ENCODE measurements around the gene SPEN. TPM values are rescaled to one million over a fixed set of nuclear protein-coding genes. Genes with fewer than 3 reads are reported as not detected.

SPEN gene
- total and polyA plus RNA-seq, 10 of the 15 experiments (the other 5 are each of a cell fraction or from before 2014, with no cell fraction given), result 5.2 to 58.7 (median 20.1) TPM

DNA sequence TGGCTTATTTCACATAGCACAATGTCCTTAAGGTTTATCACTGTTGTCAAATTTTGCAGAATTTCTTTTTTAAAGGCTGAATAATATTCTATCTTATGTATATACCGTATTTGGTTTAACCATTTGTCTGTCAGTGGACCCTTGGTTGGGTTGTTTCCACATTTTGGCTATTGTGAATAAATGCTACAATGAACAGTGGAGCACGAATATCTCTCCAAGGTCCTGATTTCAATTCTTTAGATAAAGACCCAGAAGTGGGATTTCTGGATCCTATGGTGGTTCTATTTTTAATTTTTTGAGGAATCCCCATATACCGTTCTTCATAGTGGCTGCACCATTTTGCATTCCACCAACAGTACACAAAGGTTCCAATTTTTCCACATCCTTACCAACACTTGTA is 134.2 kb downstream of the SPEN start:
- Histone ChIP-seq H2AFZ (ENCODE audit: control insufficient read depth, low read depth, low read length) (no peak overlapping the region), H3K9ac (ENCODE audit: control insufficient read depth, insufficient read depth, low read length) (no peak overlapping the region), H3K4me3 (no peak overlapping the region), H3K27me3 (replicated peaks in 1 of 2; ENCODE audit: control insufficient read depth in 2 of 2, insufficient read depth in 2 of 2, low read length in 1 of 2) (no peaks in the 10 kb centered on the region), H3K4me1 (ENCODE audit: control insufficient read depth, insufficient read depth, low read length) (peaks cover under 1% of the 10 kb centered on the region), H4K20me1 (ENCODE audit: control insufficient read depth, insufficient read depth) (no peaks in the 10 kb centered on the region), H3K36me3 (ENCODE audit: control insufficient read depth in 2 of 2, insufficient read depth in 2 of 2, low read length in 1 of 2) (no peaks in the 10 kb centered on the region), H3K9me3 (replicated peaks; ENCODE audit: control insufficient read depth, insufficient read depth, low read length) (peaks cover 5% of the 10 kb centered on the region; the same call in 1 of the 3 replicates), H3K27ac (ENCODE audit: control insufficient read depth, insufficient read depth) (no peak overlapping the region), H3K4me2 (ENCODE audit: control insufficient read depth, insufficient read depth) (no peak overlapping the region), H3K79me2 (ENCODE audit: control insufficient read depth, insufficient read depth, low read length) (no peaks in the 10 kb centered on the region)
- CTCF ChIA-PET, result no interaction called here
- in situ Hi-C loops (cut with MboI) (no loop called here), intact Hi-C loops (cut with micrococcal nuclease; ENCODE audit: unreplicated experiment) (no loop called here)
- TF ChIP-seq, protein P1, sequence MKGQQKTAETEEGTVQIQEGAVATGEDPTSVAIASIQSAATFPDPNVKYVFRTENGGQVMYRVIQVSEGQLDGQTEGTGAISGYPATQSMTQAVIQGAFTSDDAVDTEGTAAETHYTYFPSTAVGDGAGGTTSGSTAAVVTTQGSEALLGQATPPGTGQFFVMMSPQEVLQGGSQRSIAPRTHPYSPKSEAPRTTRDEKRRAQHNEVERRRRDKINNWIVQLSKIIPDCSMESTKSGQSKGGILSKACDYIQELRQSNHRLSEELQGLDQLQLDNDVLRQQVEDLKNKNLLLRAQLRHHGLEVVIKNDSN (IDR thresholded peaks at IDR 0.05; ENCODE audit: borderline replicate concordance, extremely low read length, insufficient read depth, low read depth, low read length), result no peak
- TF ChIP-seq BRCA1 (IDR thresholded peaks at IDR 0.05; ENCODE audit: low read depth, low read length), result no peak
- TF ChIP-seq, protein P2, sequence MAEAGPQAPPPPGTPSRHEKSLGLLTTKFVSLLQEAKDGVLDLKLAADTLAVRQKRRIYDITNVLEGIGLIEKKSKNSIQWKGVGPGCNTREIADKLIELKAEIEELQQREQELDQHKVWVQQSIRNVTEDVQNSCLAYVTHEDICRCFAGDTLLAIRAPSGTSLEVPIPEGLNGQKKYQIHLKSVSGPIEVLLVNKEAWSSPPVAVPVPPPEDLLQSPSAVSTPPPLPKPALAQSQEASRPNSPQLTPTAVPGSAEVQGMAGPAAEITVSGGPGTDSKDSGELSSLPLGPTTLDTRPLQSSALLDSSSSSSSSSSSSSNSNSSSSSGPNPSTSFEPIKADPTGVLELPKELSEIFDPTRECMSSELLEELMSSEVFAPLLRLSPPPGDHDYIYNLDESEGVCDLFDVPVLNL (IDR thresholded peaks at IDR 0.05; ENCODE audit: low read depth, low read length), result no peak
- no peak for TF ChIP-seq LARP7 (IDR thresholded peaks at IDR 0.05)
- TF ChIP-seq, protein P3, sequence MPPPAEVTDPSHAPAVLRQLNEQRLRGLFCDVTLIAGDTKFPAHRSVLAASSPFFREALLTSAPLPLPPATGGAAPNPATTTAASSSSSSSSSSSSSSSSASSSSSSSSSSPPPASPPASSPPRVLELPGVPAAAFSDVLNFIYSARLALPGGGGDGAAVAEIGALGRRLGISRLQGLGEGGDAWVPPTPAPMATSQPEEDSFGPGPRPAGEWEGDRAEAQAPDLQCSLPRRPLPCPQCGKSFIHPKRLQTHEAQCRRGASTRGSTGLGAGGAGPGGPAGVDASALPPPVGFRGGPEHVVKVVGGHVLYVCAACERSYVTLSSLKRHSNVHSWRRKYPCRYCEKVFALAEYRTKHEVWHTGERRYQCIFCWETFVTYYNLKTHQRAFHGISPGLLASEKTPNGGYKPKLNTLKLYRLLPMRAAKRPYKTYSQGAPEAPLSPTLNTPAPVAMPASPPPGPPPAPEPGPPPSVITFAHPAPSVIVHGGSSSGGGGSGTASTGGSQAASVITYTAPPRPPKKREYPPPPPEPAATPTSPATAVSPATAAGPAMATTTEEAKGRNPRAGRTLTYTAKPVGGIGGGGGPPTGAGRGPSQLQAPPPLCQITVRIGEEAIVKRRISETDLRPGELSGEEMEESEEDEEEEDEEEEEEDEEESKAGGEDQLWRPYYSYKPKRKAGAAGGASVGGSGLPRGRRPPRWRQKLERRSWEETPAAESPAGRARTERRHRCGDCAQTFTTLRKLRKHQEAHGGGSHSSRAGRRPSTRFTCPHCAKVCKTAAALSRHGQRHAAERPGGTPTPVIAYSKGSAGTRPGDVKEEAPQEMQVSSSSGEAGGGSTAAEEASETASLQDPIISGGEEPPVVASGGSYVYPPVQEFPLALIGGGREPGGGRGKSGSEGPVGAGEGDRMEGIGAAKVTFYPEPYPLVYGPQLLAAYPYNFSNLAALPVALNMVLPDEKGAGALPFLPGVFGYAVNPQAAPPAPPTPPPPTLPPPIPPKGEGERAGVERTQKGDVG (CRISPR knock-in tag; IDR thresholded peaks at IDR 0.05), result no peak
- TF ChIP-seq IKZF1 (conservative IDR thresholded peaks at IDR 0.05), result no peak
- no peak for TF ChIP-seq EP300 (IDR thresholded peaks at IDR 0.05; ENCODE audit: borderline replicate concordance in 1 of 2, control insufficient read depth in 1 of 2, low read depth in 2 of 2, low read length in 2 of 2)
- TF ChIP-seq KDM1A (IDR thresholded peaks at IDR 0.05; ENCODE audit: borderline replicate concordance), result no peak
- no peak for DNase-seq (ENCODE audit: low read depth, low spot score)
- BruUV-seq (replicated peaks), result no TSS peak
- POLR2A ChIA-PET, result no interaction called here
- ATAC-seq, result no peak
- RAD21 ChIA-PET (ENCODE audit: unreplicated experiment), result no interaction called here
- FAIRE-seq, result no peak
- 35% methylated on average over 3 of the region's 3 CpGs for WGBS (ENCODE audit: insufficient coverage, insufficient replicate concordance, low lambda C conversion rate, missing lambda C conversion rate)
- SMC1A ChIA-PET (ENCODE audit: uncharacterized antibody, unreplicated experiment), result no interaction called here
